CD4-positive, alpha-beta T cell treated with Interleukin-4 for 4 hours (primary cell): Measurements from ENCODE around the gene SLC43A3.

Experiments used
- DNase-seq: peaks from one replicate; pipeline ENCODE4 v3.0.0-alpha.2; 2020

The SLC43A3 gene

GRCh38 chr11:57426439-57426928, 437 bp downstream of the SLC43A3 start:
- no peak for DNase-seq

GRCh38 chr11:57425565-57426438, 1.1 kb downstream of the SLC43A3 start:
- no peak for DNase-seq

- peak; percentile 92 for DNase-seq
Measured at GRCh38 chr11:57424792-57425564, 1.9 kb downstream of the SLC43A3 start.

- no peak for DNase-seq
Measured at GRCh38 chr11:57424137-57424791, 2.7 kb downstream of the SLC43A3 start.

- no peak for DNase-seq
Measured at GRCh38 chr11:57422669-57423068, 4.3 kb downstream of the SLC43A3 start.

- DNase-seq: peak; percentile 25
Measured at GRCh38 chr11:57421805-57422204, 5.1 kb downstream of the SLC43A3 start.

- DNase-seq: no peak
Measured at GRCh38 chr11:57421066-57421465, 5.9 kb downstream of the SLC43A3 start.

GRCh38 chr11:57419146-57419545, 7.8 kb downstream of the SLC43A3 start:
- no peak for DNase-seq

- DNase-seq: no peak
Measured at GRCh38 chr11:57418131-57418530, 8.8 kb downstream of the SLC43A3 start.

GRCh38 chr11:57417056-57417455, 9.9 kb downstream of the SLC43A3 start:
- DNase-seq: no peak

- DNase-seq: no peak
Measured at GRCh38 chr11:57416436-57416835, 10.5 kb downstream of the SLC43A3 start.

GRCh38 chr11:57414612-57415212, 12.2 kb downstream of the SLC43A3 start:
- DNase-seq: no peak

DNA sequence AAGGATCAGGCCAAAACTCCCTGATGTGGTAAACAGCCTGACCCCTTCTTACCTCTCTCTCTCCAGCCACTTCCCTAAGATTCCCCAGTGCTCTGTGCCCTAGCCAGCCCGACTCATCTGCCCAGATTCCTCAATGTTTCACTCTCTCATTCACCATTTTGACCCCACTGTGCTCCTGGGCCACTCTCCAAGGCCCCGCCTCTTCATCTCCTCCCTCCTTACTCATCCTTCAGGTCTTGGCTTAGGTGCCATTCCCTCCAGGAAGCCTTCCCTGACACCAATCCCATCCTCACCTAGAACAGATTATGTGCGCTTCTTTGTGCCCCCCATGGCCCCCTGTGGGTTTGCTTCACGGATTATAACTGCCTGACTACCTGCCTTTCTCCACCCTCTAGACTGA, 13.2 kb downstream of the SLC43A3 start:
- DNase-seq: no peak

GRCh38 chr11:57410287-57410686, 16.6 kb downstream of the SLC43A3 start:
- DNase-seq: no peak

GRCh38 chr11:57409321-57410100, 17.4 kb downstream of the SLC43A3 start:
- no peak for DNase-seq

DNA sequence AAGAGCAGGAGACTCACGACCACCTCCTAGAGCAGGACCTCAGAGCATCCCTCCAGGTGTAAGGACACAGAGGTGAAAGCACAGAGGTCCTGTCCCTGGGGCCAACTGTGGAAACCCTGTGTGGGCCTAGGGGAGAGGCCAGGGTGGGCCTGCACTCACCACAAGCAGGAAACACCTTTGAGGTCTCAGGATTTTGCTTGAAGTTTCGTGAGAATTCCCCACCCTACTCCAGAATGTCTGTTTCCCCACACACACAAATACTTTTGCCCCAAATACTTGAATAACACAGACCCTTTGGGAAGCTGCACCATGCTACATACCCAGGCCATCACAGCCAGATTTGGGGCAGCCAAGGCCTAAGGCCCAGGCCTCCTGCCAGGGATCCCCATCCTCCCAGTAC, 18.1 kb downstream of the SLC43A3 start:
- no peak for DNase-seq

DNA sequence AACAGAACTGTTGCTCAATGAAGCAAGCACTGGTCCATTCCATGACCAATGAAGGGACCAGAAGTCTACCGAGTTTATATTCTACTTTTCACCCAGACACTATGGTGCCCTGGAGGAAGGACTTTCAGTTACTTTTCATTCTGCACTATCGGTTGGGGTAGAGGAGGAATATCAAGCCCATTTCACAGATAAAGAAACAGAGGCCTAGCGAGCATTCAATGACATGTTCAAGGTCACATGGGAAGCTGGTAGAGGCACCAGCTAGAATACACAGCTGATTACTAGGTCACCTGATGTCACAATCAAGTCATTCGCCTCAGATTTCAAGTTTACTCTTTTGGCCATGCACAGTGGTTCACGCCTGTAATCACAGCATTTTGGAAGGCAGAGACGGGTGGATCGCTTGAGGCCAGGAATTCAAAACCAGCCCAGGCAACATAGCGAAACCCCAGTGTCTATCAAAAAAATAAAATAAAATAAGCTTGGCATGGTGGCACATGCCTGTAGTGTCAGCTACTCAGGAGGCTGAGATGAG, 18.9 kb downstream of the SLC43A3 start:
- no peak for DNase-seq

- DNase-seq: no peak
Measured at GRCh38 chr11:57407010-57407920, 19.7 kb downstream of the SLC43A3 start.

GRCh38 chr11:57406337-57406904, 20.5 kb downstream of the SLC43A3 start:
- DNase-seq: peak; percentile 17

- DNase-seq: no peak
Measured at GRCh38 chr11:57405271-57405860, 21.6 kb downstream of the SLC43A3 start.
